ENCODE results near the gene TBRG4.

Gene TBRG4

GRCh38 chr7:45064047-45064725, 47.3 kb downstream of the TBRG4 start:
- no peak for TF ChIP-seq CTCF (conservative IDR thresholded peaks at IDR 0.05)
- no peak for TF ChIP-seq ZFX (IDR thresholded peaks at IDR 0.05)
- H3K27ac ChIP-seq, result no peak overlapping the region

GRCh38 chr7:45061806-45062425, 49.6 kb downstream of the TBRG4 start:
- TF ChIP-seq CTCF (conservative IDR thresholded peaks at IDR 0.05) (no peak), ZFX (IDR thresholded peaks at IDR 0.05) (no peak)
- H3K27ac ChIP-seq, result no peak overlapping the region

GRCh38 chr7:45061352-45061751, 50.1 kb downstream of the TBRG4 start:
- TF ChIP-seq ZFX (IDR thresholded peaks at IDR 0.05) (no peak), CTCF (conservative IDR thresholded peaks at IDR 0.05) (no peak)
- H3K27ac ChIP-seq, result no peak overlapping the region

GRCh38 chr7:45060295-45060694, 51.2 kb downstream of the TBRG4 start:
- TF ChIP-seq ZFX (IDR thresholded peaks at IDR 0.05), result no peak
- TF ChIP-seq CTCF (conservative IDR thresholded peaks at IDR 0.05), result no peak
- no peak overlapping the region for H3K27ac ChIP-seq

GRCh38 chr7:45057878-45058277, 53.6 kb downstream of the TBRG4 start:
- TF ChIP-seq ZFX (IDR thresholded peaks at IDR 0.05) (no peak), CTCF (conservative IDR thresholded peaks at IDR 0.05) (no peak)
- H3K27ac ChIP-seq, result no peak overlapping the region

- TF ChIP-seq CTCF (conservative IDR thresholded peaks at IDR 0.05) (no peak), ZFX (IDR thresholded peaks at IDR 0.05) (no peak)
- no peak overlapping the region for H3K27ac ChIP-seq
Observed at GRCh38 chr7:45055594-45056219, 55.8 kb downstream of the TBRG4 start.

- no peak overlapping the region for H3K27ac ChIP-seq
- TF ChIP-seq ZFX (IDR thresholded peaks at IDR 0.05) (no peak), CTCF (conservative IDR thresholded peaks at IDR 0.05) (no peak)
Observed at GRCh38 chr7:45055016-45055415, 56.5 kb downstream of the TBRG4 start.
